Body of pancreas (tissue), 4 donors: Measurements from ENCODE around the gene PIK3C2B.
A peak's percentile ranks its signal among the peaks of the same experiment; 100 is the strongest.

ENCODE experiments used
- CTCF ChIP-seq, 7 experiments: fragments of 450-650 bp in 4 of 7; fragments of 200-600 bp in 3 of 7; sonication (generic) in 3 of 7; IDR thresholded peaks; one replicate each; pipeline ENCODE4 v1.5.1; 2016 to 2019; ENCODE audit warnings: antibody characterized with exemption in 7 of 7
- POLR2A ChIP-seq, 3 donors: fragments of 450-650 bp; IDR thresholded peaks; one replicate each; pipeline ENCODE4 v1.6.1; 2016; ENCODE audit warnings: antibody characterized with exemption in 3 of 3, mild to moderate bottlenecking in 2 of 3

- TF ChIP-seq CTCF (IDR thresholded peaks at IDR 0.05) (no peak), POLR2A (IDR thresholded peaks at IDR 0.05) (peak in 2 of 3 donors; percentile 57 to 58)
Measured at GRCh38 chr1:204493984-204494280, 673 bp downstream of the PIK3C2B start.
